Activated CD4-positive, alpha-beta T cell treated with anti-CD3 and anti-CD28 coated beads for 48 hours (primary cell): Measurements from ENCODE around the gene DENND1A.

Source experiments
- DNase-seq: peaks from one replicate; pipeline ENCODE4 v3.0.0-alpha.2; 2020

DENND1A gene

GRCh38 chr9:123513554-123513953 lies 416.4 kb downstream of the DENND1A start:
- no peak for DNase-seq

- no peak for DNase-seq
Observed at GRCh38 chr9:123511326-123512277, 418.3 kb downstream of the DENND1A start.

- DNase-seq, result no peak
Observed at GRCh38 chr9:123509646-123510045, 420.3 kb downstream of the DENND1A start.

- no peak for DNase-seq
Observed at GRCh38 chr9:123508048-123508447, 421.9 kb downstream of the DENND1A start.

GRCh38 chr9:123505496-123505895 lies 424.4 kb downstream of the DENND1A start:
- no peak for DNase-seq

GRCh38 chr9:123500336-123500735 lies 429.6 kb downstream of the DENND1A start:
- no peak for DNase-seq

GRCh38 chr9:123497830-123498229 lies 432.1 kb downstream of the DENND1A start:
- no peak for DNase-seq

- no peak for DNase-seq
Observed at GRCh38 chr9:123495731-123496130, 434.2 kb downstream of the DENND1A start.

GRCh38 chr9:123493627-123494026 lies 436.3 kb downstream of the DENND1A start:
- DNase-seq, result no peak

- DNase-seq, result no peak
Observed at GRCh38 chr9:123490688-123491087, 439.2 kb downstream of the DENND1A start.

- no peak for DNase-seq
Observed at GRCh38 chr9:123488722-123489321, 441.1 kb downstream of the DENND1A start.

- DNase-seq, result no peak
Observed at GRCh38 chr9:123487944-123488548, 441.9 kb downstream of the DENND1A start.

GRCh38 chr9:123486431-123486830 lies 443.5 kb downstream of the DENND1A start:
- no peak for DNase-seq

GRCh38 chr9:123485216-123485615 lies 444.7 kb downstream of the DENND1A start:
- DNase-seq, result no peak

- DNase-seq, result no peak
Observed at GRCh38 chr9:123484130-123484529, 445.8 kb downstream of the DENND1A start.

- DNase-seq, result no peak
Observed at GRCh38 chr9:123483191-123483803, 446.6 kb downstream of the DENND1A start.

- DNase-seq, result no peak
Observed at GRCh38 chr9:123482295-123482968, 447.5 kb downstream of the DENND1A start.

- no peak for DNase-seq
Observed at GRCh38 chr9:123481209-123481865, 448.6 kb downstream of the DENND1A start.

- no peak for DNase-seq
Observed at GRCh38 chr9:123480791-123481190, 449.1 kb downstream of the DENND1A start.

GRCh38 chr9:123480096-123480495 lies 449.8 kb downstream of the DENND1A start:
- DNase-seq, result no peak

GRCh38 chr9:123478967-123479602 lies 450.8 kb downstream of the DENND1A start:
- DNase-seq, result no peak

- DNase-seq, result no peak
Observed at GRCh38 chr9:123478160-123478559, 451.8 kb downstream of the DENND1A start.
